Activated naive CD4-positive, alpha-beta T cell treated with anti-CD3 and anti-CD28 coated beads, Interleukin-2, amount 50 U/mL, for 72 hours (primary cell): Measurements from ENCODE around the gene PRR11. TPM values are rescaled to one million over a fixed set of nuclear protein-coding genes. Genes with fewer than 3 reads are reported as not detected.
A peak's percentile ranks its signal among the peaks of the same experiment; 100 is the strongest.
"Not testable (repeated sequence)": the region's sequence is repeated elsewhere in the genome, so short reads cannot be mapped to it uniquely, and the experiment has no call there.

Experiments
- ATAC-seq, 2 donors: fragments of 150-1000 bp; cut with Tn5 transposase; 2 replicates each; pipeline ENCODE4 v1.10.0; 2021; ENCODE audit warnings: mild to moderate bottlenecking in 2 of 2, moderate library complexity in 2 of 2
- DNase-seq, 2 donors: peaks; one replicate each; pipeline ENCODE4 v3.0.0; 2021 to 2022; ENCODE audit warnings: low spot score in 2 of 2
- H3K27ac Mint-ChIP-seq, 2 donors: one replicate each; pipeline ENCODE4 v1.8.0; 2022; ENCODE audit warnings: mild to moderate bottlenecking in 2 of 2, mixed read lengths in 2 of 2
- H3K36me3 Mint-ChIP-seq, 2 donors: one replicate each; pipeline ENCODE4 v1.8.0; 2022; ENCODE audit warnings: mixed read lengths in 2 of 2
- H3K9me3 Mint-ChIP-seq, 2 donors: one replicate each; pipeline ENCODE4 v1.8.0; 2022; ENCODE audit warnings: mixed read lengths in 2 of 2
- total RNA-seq, 2 donors: library from RNA; stranded (reverse); gene quantifications; one replicate each; pipeline ENCODE4 v1.2.3, GENCODE V29; 2022

The PRR11 gene
- total RNA-seq: 100 to 1,000 TPM in 1 of 2 donors, 10 to 100 TPM in 1; 87.5 to 103 TPM

DNA sequence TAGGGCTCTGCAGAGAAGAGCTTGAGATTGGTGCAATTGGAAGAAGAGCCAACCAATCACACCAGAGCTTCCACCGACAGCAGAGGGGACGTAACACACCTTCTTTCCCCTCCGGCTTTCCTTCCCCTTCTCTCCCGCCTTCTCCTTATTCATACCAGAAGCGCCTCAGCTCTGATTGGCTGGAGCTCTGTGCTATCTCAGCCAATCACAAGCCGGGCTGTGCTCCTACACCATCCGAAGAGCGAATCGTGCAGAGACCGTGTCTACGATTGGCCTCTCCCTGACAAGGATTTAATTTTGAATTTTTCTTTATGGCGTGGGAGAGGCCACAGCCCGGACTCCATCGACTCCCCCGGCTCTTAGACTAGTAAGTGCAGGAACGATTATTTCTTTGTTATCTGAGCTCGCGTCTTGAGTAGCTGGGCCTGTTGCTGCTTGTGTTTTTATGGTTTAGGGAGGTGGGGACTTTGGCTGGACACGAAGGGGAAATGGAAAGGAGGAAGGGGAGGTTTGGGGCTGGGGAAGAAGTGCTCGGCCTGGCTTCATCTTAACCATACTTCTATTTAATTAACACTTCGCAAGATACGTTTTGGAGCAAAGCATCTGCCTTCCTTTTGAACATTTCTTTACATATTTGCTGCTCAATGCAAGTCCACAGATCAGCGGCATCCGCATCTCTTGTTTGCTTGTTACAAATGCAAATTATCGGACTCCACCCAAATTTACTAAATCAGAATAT lies at the start of gene PRR11:
Gene PRR11 (plus strand): TSS at position 308 of the 739 bp plus-strand sequence. CDS start 14,007 bp downstream, outside the sequence.
- Mint-ChIP-seq H3K9me3 (no peaks in the 10 kb centered on the region), H3K36me3 (peaks cover 0 to 17% of the 10 kb centered on the region in 2 donors), H3K27ac (no peak within 1 kb of the TSS)
- ATAC-seq (peak; percentile 88 to 92), DNase-seq (peak; percentile 83 to 96)

DNA sequence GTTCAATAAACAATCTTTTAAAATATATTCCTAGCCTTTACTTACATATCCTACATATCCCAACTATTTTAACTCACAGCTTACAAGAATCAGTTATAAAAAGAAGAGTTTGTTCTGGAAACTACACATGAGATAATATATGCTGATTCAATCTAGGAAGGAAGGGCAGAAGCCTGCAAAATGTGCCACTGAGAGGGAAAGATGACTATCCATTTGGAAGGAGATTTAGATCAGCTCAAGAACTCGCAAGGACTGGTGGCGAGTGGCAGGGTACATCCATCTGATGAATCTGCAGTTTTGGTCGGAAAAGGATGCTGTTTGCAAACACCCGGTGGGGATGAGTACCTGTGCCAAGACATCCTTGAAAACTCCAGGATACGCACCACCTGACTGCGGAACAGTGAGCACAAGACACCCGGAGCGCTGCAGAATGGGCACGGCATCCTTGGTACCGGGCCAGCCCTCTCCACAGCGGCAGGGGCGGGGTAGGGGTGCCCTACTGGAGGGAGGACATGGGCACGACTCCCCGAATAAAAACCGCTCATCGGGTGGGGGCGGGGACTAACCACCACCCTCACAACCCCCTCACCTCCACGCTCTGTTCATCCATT lies 49.6 kb upstream of the PRR11 start:
- Mint-ChIP-seq H3K36me3 (peaks cover 17 to 18% of the 10 kb centered on the region in 2 donors), H3K9me3 (no peaks in the 10 kb centered on the region), H3K27ac (peak overlapping the region; percentile 96 to 97)
- peak in 1 of 2 donors; percentile 65 for DNase-seq
- ATAC-seq: peak; percentile 48 to 52

DNA sequence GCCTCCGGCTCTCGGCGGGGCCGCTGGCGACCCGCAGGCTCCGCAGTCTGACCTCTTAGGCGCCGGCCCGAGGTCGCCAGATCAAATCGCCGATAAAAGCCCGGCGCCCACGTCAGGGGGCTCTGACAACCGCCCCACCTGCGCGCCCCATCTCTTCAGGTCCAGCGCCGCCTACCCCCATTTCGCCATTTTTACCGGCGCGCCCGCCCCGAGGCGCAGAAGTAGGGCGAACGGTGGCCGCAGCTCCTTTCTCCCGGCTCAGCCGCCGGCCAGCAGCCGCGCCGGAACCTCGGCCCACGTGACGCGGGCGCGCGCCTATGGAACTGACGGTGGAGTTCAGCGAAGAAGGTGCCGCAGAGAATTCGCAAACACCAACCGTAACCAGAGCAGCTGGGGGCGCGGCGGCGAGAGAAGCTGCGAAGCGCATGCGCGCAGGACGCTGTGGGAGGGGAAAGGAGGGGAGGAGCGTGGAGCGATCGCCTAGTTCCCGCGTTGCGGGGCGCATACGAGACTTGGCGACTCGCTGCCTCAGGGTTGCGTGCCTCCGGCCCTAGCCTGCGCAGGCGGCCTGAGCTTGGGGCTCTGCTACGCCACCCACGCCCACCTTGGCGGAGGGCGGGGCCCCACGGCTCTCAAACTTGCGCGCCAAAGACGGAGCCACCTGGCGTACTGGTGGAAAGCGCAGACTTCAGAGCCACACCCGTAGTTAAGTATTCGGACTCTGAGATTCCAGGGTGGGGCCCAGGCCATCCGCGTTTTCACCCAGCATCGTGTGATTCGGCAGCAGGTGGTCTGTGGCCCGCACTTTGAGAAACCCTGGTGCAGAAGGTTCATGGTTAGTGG lies 48.9 kb upstream of the PRR11 start, which contains the start of gene TRIM37:
Gene TRIM37 (minus strand): TSS at position 418 of the 843 bp plus-strand sequence. CDS start 419 bp downstream, outside the sequence.
- Mint-ChIP-seq H3K27ac (peak within 1 kb of the TSS; percentile 96 to 97), H3K36me3 (peaks cover 17 to 18% of the 10 kb centered on the region in 2 donors), H3K9me3 (no peaks in the 10 kb centered on the region)
- ATAC-seq (peak; percentile 94 to 95), DNase-seq (peak; percentile 97 to 100)

DNA sequence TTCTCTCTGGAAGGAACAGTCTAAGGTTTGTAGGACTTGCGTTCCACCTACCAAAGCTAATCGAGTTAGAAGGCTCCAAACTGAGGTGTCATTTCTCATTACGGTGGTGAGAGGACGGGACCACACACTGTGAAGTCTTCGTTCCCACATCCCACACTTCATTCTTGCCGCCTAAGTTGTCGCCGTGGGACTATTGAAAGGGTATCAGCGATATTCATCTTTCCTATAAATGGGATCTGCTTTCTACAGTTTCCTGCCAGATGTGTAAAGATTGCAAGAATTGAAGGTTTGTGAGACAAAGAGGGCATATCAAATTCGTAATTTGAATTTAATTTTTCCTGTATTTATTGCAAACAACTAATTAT lies 48.3 kb upstream of the PRR11 start:
- peak; percentile 37 to 41 for ATAC-seq
- H3K36me3 Mint-ChIP-seq: peaks cover 17 to 18% of the 10 kb centered on the region in 2 donors
- H3K9me3 Mint-ChIP-seq: no peaks in the 10 kb centered on the region
- peak overlapping the region; percentile 96 to 97 for H3K27ac Mint-ChIP-seq
- DNase-seq: no peak

DNA sequence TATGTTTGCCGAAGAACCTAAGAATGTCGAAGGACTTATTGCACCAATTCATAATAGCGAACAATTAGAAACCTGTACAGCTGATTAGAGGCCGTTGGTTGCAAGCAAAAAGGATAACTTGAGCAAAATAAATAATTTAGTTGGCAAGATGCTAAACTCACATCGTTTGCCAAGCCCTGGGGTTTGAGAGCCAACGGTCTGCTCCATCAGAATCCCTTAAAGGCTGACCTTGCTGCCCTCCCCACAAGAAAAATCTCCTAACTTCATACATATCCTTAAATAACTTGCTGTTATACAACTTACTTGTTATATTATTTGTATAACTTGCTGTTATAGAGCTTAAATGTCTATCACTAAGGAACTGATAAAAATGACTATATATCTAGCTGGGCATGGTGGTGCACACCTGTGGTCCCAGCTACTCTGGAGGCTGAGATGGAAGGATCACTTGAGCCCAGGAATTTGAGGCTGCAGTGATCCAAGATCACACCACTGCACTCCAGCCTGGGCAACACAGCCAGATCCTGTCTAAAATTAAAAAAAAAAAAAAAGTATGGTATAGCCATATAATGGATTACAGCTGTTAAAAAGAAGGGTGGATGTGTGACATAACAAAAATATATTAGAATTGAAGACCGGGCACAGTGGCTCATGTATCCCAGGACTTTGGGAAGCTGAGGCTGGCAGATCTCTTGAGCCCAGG lies 47.0 kb upstream of the PRR11 start:
- ATAC-seq (no peak), DNase-seq (no peak)
- Mint-ChIP-seq H3K9me3 (no peaks in the 10 kb centered on the region), H3K36me3 (peaks cover 17 to 18% of the 10 kb centered on the region in 2 donors), H3K27ac (no peak overlapping the region)

DNA sequence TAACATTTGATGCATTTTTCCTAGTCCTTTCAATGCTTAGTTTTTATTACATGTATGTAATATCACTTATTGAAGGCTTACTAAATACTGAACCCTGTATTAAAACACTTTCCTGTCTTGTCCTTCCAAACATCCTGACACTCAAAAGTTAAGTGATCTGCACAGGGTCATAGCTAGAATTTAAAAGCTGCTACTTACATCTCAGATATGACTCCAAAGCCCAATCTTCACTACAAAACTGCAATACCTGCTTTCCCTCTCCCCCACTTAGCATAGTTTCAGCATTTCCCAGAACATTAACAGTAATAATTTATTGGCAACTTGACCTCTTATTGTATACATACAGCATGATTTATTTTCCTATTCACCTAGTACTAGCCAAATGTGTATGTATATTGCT lies 44.6 kb upstream of the PRR11 start:
- H3K36me3 Mint-ChIP-seq: peaks cover 14 to 18% of the 10 kb centered on the region in 2 donors
- no peak for DNase-seq
- no peak overlapping the region for H3K27ac Mint-ChIP-seq
- ATAC-seq: no peak
- no peaks in the 10 kb centered on the region for H3K9me3 Mint-ChIP-seq

DNA sequence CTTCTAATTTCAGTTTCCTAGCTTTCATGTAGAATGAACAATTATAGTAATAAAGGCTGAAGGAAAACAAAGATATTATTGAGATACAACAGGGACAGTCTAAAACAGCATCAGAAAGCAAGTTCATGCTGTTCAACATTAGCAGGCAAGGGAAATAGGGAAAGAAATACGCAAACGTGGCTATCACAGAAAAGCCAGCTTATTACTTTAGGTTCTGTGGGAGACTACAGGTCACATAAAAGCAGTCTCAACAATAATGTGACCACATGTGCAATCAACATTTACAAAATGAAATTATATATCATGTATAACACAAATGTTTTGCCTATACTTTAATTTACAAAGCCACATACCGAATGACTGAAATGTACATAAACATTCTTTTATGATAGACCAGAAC lies 44.0 kb upstream of the PRR11 start:
- no peak overlapping the region for H3K27ac Mint-ChIP-seq
- DNase-seq (no peak), ATAC-seq (no peak)
- H3K36me3 Mint-ChIP-seq: peaks cover 8 to 18% of the 10 kb centered on the region in 2 donors
- H3K9me3 Mint-ChIP-seq: no peaks in the 10 kb centered on the region

DNA sequence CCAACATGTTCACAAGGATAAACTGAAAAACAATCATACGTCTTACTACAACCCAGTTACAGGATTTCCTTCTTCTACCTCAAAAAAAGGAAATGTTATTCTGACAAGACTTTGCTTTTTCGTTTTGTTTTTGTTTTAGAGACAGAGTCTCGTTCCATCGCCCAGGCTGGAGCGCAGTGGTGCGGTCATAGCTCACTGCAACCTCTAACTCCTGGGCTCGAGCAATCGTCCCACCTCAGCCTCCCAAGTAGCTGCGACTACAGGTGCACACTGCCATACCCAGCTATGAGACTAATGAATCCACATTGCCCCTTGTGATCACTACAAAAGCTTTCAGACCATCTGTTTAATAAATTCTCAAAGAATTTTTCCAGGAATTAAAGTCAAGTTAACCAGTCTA lies 40.1 kb upstream of the PRR11 start:
- Mint-ChIP-seq H3K9me3 (no peaks in the 10 kb centered on the region), H3K36me3 (no peaks in the 10 kb centered on the region), H3K27ac (no peak overlapping the region)
- ATAC-seq (no peak), DNase-seq (no peak)

DNA sequence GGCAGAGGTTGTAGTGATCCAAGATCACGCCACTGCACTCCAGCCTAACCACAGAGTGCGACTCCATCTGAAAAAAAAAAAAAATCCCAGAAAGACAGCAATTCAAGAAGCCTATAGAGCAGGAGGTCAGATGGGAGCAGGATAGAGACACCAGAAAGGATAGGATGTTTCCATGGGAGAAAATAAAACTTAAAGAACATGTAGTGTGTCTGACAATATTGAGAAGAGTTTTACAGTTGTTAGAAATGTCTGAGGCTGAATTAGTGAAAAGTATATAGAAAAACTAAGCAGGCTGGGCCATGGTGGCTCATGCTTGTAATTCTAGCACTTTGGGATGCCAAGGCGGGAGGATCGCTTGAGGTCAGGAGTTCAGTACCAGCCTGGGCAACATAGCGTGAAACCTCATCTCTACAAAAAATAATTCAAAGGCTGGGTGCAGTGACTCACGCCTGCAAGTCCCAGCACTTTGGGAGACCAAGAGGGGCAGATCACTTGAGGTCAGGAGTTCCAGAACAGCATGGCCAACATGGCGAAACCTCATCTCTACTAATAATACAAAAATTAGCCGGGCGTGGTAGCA lies 33.6 kb upstream of the PRR11 start:
- H3K9me3 Mint-ChIP-seq: no peaks in the 10 kb centered on the region
- DNase-seq (no peak), ATAC-seq (no peak)
- H3K36me3 Mint-ChIP-seq: peaks cover 0 to 4% of the 10 kb centered on the region in 2 donors
- no peak overlapping the region for H3K27ac Mint-ChIP-seq

DNA sequence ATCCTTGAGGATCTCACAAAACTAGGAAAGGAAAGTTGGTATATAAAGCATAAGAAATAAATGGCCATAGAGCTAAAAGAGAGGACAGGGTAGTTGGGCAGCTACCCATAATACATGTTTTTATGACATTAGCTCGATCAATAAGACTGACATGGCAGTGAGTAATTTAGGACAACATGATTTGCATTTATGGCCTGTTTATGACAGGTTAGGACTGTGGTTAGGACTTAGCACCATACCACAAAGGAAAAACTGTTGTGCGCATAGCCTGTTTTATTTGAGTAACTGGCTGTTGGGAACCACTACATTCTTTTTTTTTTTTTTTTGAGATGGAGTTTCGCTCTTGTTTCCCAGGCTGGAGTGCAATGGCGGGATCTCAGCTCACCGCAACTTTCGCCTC lies 30.9 kb upstream of the PRR11 start:
- Mint-ChIP-seq H3K36me3 (peaks cover 0 to 6% of the 10 kb centered on the region in 2 donors), H3K9me3 (no peaks in the 10 kb centered on the region), H3K27ac (no peak overlapping the region)
- peak; percentile 24 to 41 for ATAC-seq
- no peak for DNase-seq

DNA sequence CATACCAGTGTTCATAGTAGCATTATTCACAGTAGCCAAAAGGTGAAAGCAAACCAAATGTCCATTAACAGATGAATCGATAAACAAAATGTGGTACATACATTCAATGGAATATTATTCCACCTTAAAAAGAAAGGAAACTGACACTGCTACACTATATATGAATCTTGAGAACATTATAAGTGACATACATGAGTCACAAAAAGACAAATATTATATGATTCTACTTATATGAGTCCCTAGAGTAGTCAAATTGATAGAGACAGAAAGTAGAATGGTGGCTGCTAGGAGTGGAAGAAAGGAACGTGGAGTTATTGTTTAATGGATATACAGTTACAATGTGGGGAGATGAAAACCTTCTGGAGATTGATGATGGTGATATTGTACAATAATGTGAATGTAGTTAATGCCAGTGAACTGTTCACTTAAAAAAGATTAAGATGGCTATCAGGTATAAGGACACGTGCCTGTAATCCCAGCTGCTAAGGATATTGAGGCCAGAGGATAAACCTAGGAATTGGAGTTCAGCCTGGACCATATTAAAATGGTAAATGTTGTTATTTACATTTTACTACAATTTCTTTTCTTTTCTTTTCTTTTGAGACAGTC lies 28.6 kb upstream of the PRR11 start:
- DNase-seq (no peak), ATAC-seq (peak in 1 of 2 donors; percentile 78)
- Mint-ChIP-seq H3K27ac (peak overlapping the region in 1 of 2 donors; percentile 1), H3K36me3 (peaks cover 0 to 6% of the 10 kb centered on the region in 2 donors), H3K9me3 (no peaks in the 10 kb centered on the region)

DNA sequence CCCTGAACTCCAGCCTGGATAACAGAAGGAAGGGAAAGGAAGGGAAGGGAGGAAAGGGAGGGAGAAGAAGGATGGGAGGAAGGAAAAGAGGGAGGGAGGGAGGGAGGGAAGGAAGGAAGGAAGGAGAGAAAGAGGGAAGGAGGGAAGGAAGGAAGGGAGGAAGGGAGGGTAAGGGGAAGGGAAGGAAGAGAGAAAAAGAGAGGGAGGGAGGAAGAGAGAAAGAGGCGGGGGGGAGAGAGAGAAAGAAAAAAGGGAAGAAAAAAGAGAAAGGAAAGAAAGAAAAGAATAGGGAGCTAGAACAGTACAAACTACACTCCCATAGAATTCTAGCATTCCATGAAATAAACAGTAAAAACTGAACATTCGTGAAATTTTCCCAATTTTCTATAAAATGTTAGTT lies 25.7 kb upstream of the PRR11 start:
- DNase-seq (no peak), ATAC-seq (no peak)
- no peak overlapping the region for H3K27ac Mint-ChIP-seq
- peaks cover 0 to 6% of the 10 kb centered on the region in 2 donors for H3K36me3 Mint-ChIP-seq
- H3K9me3 Mint-ChIP-seq: no peaks in the 10 kb centered on the region

DNA sequence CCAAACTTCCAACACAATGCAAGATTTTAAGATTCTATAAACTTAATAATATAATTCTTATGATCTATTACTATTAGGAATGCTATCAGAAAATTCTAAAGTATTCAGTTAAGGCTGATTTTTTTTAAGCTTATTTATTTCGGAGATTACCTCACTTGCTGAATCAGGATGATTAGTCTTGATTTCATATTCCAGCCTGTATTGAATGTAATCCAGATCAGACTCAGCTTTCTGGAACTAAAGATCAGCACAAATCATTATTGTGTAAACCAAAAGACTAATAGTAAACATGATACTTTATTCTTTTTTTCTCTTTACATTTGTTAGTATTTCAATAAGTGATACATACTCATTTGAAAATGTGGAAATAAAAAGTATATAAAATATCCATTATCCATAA lies 24.4 kb upstream of the PRR11 start:
- Mint-ChIP-seq H3K27ac (no peak overlapping the region), H3K9me3 (no peaks in the 10 kb centered on the region), H3K36me3 (peaks cover 0 to 6% of the 10 kb centered on the region in 2 donors)
- no peak for DNase-seq
- no peak for ATAC-seq

DNA sequence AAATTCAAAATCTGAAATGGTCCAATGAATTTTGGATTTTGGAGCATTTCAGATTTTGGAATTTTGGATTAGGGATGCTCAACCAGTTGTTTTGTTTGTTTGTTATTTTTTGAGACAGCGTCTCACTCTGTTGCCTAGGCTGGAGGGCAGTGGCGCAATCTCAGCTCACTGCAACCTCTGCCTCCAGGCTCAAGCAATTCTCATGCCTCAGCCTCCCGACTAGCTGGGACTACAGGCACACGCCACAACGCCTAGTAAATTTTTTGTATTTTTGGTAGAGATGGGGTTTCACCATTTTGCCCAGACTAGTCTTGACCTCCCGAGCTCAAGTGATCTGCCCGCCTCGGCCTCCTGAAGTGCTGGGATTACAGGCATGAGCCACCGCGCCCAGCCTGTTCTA lies 17.2 kb upstream of the PRR11 start:
- not testable (repeated sequence) for H3K36me3 Mint-ChIP-seq, H3K27ac Mint-ChIP-seq, ATAC-seq, DNase-seq, H3K9me3 Mint-ChIP-seq

DNA sequence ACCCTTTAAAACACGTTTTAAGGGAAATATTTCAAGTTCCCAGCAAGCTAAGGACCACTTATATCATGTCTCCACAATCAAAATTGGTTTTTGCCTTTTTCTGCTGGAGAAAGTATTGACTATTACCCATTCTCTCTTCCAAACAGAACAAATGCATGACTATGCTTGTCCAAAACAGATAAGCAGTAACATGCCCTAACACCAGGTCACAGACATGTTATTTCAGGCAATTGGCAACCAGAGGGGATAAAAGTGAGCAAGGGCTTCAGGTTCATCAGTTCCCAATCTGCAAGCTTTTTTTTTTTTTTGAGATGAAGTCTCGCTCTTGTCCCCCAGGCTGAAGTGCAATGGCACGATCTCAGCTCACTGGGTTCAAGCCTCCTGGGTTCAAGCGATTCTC lies 15.6 kb upstream of the PRR11 start:
- no peaks in the 10 kb centered on the region for H3K36me3 Mint-ChIP-seq
- ATAC-seq (no peak), DNase-seq (no peak)
- no peak overlapping the region for H3K27ac Mint-ChIP-seq
- no peaks in the 10 kb centered on the region for H3K9me3 Mint-ChIP-seq

DNA sequence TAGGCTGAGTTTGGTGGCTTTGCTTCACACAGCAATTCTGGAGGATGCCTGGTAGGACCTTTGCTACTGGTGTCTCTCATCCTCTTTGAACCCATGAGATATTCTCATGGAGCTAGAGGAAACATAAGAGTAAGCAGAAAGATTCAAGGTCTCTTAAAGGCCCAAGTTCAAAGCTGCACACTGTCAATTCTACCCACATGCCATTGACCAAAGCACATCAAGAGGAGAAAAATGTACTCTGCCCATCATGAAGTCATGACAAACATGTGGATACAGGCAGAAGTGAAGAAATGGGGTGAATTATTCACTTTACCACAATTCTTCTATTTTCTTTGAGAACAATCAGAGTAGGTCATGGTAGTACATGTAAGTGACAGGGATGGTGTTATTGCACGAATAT lies 13.7 kb upstream of the PRR11 start:
- Mint-ChIP-seq H3K9me3 (no peaks in the 10 kb centered on the region), H3K27ac (no peak overlapping the region), H3K36me3 (no peaks in the 10 kb centered on the region)
- DNase-seq: no peak
- ATAC-seq: no peak
